GM21367 (cell line): ENCODE measurements around the gene MCC.

Source experiments
- ATAC-seq: cut with Tn5 transposase; IDR thresholded peaks from one replicate; pipeline ENCODE4 v1.9.1; 2021; ENCODE audit not compliant: unreplicated experiment

MCC gene

GRCh38 chr5:113183694-113184093, 304.6 kb downstream of the MCC start:
- ATAC-seq: no peak

- no peak for ATAC-seq
These were observed 305.5 kb downstream of the MCC start for GRCh38 chr5:113182658-113183344.

GRCh38 chr5:113181853-113182490, 306.3 kb downstream of the MCC start:
- no peak for ATAC-seq

- ATAC-seq: no peak
These were observed 306.8 kb downstream of the MCC start for GRCh38 chr5:113181409-113181808.

- ATAC-seq: no peak
These were observed 309.1 kb downstream of the MCC start for GRCh38 chr5:113179156-113179555.

- ATAC-seq: no peak
These were observed 310.0 kb downstream of the MCC start for GRCh38 chr5:113178073-113178779.

- no peak for ATAC-seq
These were observed 311.0 kb downstream of the MCC start for GRCh38 chr5:113177225-113177624.

- no peak for ATAC-seq
These were observed 311.5 kb downstream of the MCC start for GRCh38 chr5:113176734-113177133.

- no peak for ATAC-seq
These were observed 312.1 kb downstream of the MCC start for GRCh38 chr5:113176196-113176595.

GRCh38 chr5:113172231-113172826, 315.9 kb downstream of the MCC start:
- peak; percentile 59 for ATAC-seq

- ATAC-seq: no peak
These were observed 316.7 kb downstream of the MCC start for GRCh38 chr5:113171520-113171919.

GRCh38 chr5:113170707-113171106, 317.5 kb downstream of the MCC start:
- no peak for ATAC-seq

GRCh38 chr5:113169720-113170119, 318.5 kb downstream of the MCC start:
- no peak for ATAC-seq

GRCh38 chr5:113167985-113168384, 320.3 kb downstream of the MCC start:
- no peak for ATAC-seq

GRCh38 chr5:113166852-113167366, 321.3 kb downstream of the MCC start:
- ATAC-seq: no peak

- ATAC-seq: no peak
These were observed 322.0 kb downstream of the MCC start for GRCh38 chr5:113166261-113166660.

GRCh38 chr5:113164021-113164420, 324.2 kb downstream of the MCC start:
- no peak for ATAC-seq

GRCh38 chr5:113163328-113163727, 324.9 kb downstream of the MCC start:
- no peak for ATAC-seq

GRCh38 chr5:113162770-113163169, 325.5 kb downstream of the MCC start:
- ATAC-seq: no peak

GRCh38 chr5:113162208-113162607, 326.0 kb downstream of the MCC start:
- ATAC-seq: no peak

- no peak for ATAC-seq
These were observed 326.4 kb downstream of the MCC start for GRCh38 chr5:113161806-113162205.

GRCh38 chr5:113157886-113158285, 330.4 kb downstream of the MCC start:
- no peak for ATAC-seq
